HG02981 (cell line): ENCODE measurements around the gene ITLN1.
"Not testable (repeated sequence)": the region's sequence is repeated elsewhere in the genome, so short reads cannot be mapped to it uniquely, and the experiment has no call there.

Source experiments
- ATAC-seq: cut with Tn5 transposase; IDR thresholded peaks from one replicate; pipeline ENCODE4 v1.9.1; 2021; ENCODE audit warnings: mild to moderate bottlenecking, moderate library complexity; ENCODE audit not compliant: unreplicated experiment

The ITLN1 gene

GRCh38 chr1:160883581-160884513 lies 1.1 kb downstream of the ITLN1 start:
- no peak for ATAC-seq

GRCh38 chr1:160882582-160882981 lies 2.4 kb downstream of the ITLN1 start:
- ATAC-seq = no peak

- ATAC-seq = not testable (repeated sequence)
Measured at GRCh38 chr1:160881264-160881663, 3.7 kb downstream of the ITLN1 start.

- ATAC-seq = no peak
Measured at GRCh38 chr1:160880216-160880615, 4.8 kb downstream of the ITLN1 start.

- no peak for ATAC-seq
Measured at GRCh38 chr1:160879056-160879455, 5.9 kb downstream of the ITLN1 start.

GRCh38 chr1:160877221-160877620 lies 7.8 kb downstream of the ITLN1 start:
- ATAC-seq = no peak

GRCh38 chr1:160876311-160876710 lies 8.7 kb downstream of the ITLN1 start:
- ATAC-seq = no peak

GRCh38 chr1:160875591-160875990 lies 9.4 kb downstream of the ITLN1 start:
- ATAC-seq = not testable (repeated sequence)

- no peak for ATAC-seq
Measured at GRCh38 chr1:160874935-160875334, 10.0 kb downstream of the ITLN1 start.

- ATAC-seq = no peak
Measured at GRCh38 chr1:160868141-160868540, 16.8 kb downstream of the ITLN1 start.

GRCh38 chr1:160867651-160868050 lies 17.3 kb downstream of the ITLN1 start:
- ATAC-seq = not testable (repeated sequence)

- ATAC-seq = no peak
Measured at GRCh38 chr1:160866695-160867260, 18.2 kb downstream of the ITLN1 start.

GRCh38 chr1:160866001-160866694 lies 18.8 kb downstream of the ITLN1 start:
- no peak for ATAC-seq

- ATAC-seq = no peak
Measured at GRCh38 chr1:160865337-160865736, 19.6 kb downstream of the ITLN1 start.

GRCh38 chr1:160864173-160864572 lies 20.8 kb downstream of the ITLN1 start:
- ATAC-seq = no peak

- ATAC-seq = no peak
Measured at GRCh38 chr1:160863774-160864131, 21.2 kb downstream of the ITLN1 start.

- ATAC-seq = no peak
Measured at GRCh38 chr1:160863061-160863773, 21.8 kb downstream of the ITLN1 start.

GRCh38 chr1:160862203-160863060 lies 22.5 kb downstream of the ITLN1 start, which contains the start of gene CD244:
Gene CD244 (minus strand): TSS chr1:160862887. CDS start chr1:160862677, 210 bp downstream.
- ATAC-seq = peak; percentile 72

GRCh38 chr1:160860840-160861505 lies 24.0 kb downstream of the ITLN1 start:
- no peak for ATAC-seq
